Stimulated activated CD4-positive, alpha-beta T cell treated with anti-CD3 and anti-CD28 coated beads, TNF-alpha, amount 100 ng/mL, for 48 hours (primary cell): ENCODE data around the gene KCNT2.
"Not testable (repeated sequence)": the region's sequence is repeated elsewhere in the genome, so short reads cannot be mapped to it uniquely, and the experiment has no call there.

Source experiments
- DNase-seq, 3 donors: peaks; one replicate each; pipeline ENCODE4 v3.0.0-alpha.2; 2020; ENCODE audit warnings: low read depth in 3 of 3

The KCNT2 gene

DNA sequence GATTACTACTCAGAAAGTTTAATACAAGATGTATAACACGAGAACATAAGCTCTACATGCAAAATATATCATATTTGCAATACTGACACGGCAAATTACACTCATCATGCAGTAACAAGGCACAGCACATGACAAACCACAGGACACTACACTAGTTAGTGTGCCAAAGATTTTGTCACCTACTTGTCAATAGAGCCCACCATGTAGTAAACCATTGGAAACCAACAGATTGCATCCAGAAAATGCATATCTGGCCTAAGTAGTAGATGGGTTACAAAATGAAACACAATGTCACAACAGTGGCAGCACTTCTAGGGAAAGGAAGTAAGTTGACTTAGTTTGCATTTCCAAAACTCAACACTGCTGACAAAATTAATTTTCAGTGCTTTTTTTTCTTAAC lies 288.9 kb downstream of the KCNT2 start:
- DNase-seq = no peak

DNA sequence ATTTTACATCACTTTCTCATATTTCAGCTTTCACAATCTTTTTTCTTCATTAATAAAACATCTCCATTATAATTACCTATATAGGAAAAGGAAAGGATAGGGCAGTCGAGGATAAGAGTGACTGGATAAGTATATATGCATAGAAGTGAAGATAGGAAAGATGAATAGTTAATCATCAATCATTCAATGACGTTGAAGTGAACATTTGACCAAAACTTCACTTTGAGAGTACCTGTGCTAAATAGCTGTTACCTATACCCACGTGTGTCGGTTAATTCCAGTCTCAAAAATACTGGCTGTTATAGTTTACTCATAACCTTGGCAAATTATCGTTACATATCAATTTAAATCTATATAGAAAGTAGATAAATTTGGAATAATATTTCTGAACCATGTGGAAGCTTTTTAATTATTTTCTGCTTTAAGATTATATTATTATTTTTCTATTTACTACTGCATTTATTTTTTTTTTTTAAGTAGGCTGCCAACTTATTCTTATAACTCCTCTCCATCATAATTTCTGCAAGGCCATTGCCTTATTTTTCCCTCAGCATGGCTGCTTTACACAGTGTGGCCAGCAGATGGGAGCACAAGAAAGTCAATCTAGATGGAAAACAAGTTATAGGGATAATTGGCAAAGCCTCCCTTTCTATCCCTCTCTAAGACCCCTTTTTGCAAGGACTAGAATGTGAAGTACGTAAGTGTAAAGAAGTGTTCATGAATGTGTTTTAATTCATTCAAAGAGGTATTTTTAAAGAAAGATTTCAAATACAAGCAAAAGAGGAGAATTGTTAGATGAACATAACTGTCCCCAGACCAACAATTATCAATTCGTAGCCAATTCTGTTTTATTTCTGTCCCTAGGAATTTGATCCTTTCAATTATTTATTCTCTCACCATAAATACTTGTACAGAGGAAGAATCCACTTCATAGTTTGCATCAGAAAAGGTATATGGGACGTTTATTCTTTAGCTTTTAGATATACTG lies 290.4 kb downstream of the KCNT2 start:
- DNase-seq = no peak

DNA sequence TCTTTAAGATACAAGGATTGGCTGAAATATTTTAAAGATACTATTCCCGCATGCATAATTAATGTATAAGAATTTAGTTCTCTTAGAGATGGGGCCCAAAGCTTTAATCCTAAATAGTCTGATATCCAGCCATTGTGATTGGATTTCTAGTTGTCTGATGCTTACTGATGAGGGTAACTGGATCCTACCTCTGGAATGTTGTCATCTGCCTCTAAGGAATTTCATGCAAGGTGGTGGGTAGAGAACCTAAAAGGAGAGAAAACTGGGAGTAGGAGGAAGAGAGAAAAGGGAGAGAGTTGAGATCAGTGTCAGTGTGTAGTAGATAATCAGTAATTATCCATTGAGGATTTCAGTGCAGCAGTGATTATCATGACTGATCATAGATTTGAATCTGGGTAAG lies 295.5 kb downstream of the KCNT2 start:
- DNase-seq = no peak

DNA sequence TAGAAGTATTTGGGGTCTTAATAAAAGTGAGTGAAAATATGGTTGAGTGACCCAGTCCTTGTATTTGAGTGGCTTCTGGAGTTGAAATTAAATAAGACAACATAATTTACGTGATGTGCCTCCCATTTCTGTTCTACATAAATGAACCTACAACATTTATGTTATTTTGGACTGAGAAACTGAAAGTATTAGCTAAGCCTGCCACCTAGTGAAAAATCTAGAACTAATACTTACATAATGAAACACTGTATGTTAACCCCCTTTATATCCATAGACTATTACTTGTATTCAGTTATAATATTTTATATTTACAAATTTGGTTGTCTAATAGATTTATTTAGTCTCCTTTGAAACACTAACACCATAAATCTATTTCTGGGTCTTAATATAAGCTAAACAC lies 298.9 kb downstream of the KCNT2 start:
- DNase-seq = no peak

DNA sequence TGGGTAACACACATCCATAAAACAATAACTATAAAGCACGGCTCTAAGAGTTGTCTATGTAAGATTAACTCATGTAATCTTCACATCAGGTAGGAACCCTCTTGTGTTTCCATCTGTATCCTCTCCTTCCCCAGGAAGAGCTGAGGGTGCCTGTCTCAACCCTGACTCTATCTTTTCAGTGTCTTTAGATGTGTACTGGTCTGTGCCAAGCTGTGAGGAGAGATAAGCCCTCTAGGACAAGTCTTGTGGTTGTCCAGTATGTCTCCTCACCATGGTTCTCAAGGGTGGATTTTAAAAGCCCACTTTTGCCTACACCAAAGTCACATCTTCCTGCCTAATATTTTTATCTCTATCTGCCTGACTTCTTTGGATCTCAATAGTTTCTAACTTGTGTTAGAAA lies 300.1 kb downstream of the KCNT2 start:
- no peak for DNase-seq

DNA sequence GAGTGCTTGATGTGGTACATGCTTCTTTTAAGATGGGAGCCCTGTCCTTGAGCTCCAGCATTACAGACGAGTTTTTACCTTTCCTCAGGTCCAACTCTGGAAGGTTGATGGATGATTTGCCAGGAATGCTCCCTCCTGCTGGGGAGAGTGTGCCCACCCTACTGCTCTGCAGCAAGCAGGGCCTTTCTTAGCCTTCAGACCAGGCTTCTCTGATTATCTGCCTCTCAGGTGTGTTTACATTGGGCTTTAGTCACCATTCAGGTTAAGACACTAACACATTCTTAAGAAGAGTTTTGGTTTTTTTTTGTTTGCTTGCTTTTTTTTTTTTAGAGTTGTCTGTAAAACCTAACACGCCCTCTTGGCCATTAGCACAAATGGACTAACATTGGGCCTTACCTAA lies 301.8 kb downstream of the KCNT2 start:
- DNase-seq = no peak

DNA sequence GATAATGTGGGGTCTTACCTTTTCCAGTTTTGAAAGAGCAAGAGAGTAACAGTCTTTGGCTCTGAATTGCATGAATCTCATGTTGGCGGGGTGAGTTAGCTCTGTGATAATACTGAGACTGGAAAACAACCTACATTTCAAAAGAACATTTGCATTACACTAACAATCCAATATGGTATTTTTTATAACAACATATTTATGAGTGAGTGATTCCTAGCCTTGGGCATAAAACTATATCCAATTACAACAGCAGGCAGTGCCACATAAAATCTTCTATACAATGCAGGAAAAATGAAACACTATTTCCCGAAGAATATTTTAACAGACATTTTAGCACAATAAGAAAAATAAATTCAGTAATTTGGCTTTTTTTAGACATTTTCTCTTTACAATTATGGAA lies 303.0 kb downstream of the KCNT2 start:
- DNase-seq = no peak

DNA sequence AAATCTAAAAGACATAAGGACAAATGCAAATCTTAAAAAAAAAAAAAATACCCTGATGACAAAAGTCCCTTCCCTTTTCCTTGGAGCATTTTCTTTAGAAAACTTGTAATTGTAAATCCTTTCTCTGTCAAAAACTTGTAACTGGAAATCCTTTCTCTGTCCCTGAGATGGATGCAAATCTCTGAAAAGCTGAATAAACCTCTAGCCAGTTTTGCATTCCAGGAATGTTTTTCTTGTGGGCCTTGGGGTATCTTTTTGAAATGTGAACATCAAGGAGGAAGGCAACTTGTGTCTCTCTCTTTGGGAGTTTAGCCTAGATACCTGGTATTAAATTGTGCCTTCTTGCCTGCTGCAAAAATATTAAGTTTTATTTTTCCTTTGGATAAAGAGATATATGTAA lies 305.3 kb downstream of the KCNT2 start:
- no peak for DNase-seq

DNA sequence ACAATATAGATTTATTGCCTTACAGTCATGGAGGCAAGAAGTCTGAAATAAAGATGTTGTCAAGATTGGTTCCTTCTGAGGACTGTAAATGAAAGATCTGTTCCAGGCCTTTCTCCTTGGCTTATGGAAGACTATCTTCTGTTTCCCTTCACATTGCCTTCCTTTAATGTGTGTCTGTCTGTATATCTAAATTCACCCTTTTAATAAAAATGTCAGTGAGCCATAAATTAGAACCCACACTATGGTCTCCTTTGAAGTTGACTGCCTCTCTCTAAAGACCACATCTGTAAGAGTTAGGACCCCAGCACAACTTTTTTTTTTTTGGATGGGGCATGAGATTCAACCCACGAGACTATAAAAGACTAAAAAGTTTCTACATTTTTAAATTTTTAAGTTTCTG lies 305.8 kb downstream of the KCNT2 start:
- no peak for DNase-seq

DNA sequence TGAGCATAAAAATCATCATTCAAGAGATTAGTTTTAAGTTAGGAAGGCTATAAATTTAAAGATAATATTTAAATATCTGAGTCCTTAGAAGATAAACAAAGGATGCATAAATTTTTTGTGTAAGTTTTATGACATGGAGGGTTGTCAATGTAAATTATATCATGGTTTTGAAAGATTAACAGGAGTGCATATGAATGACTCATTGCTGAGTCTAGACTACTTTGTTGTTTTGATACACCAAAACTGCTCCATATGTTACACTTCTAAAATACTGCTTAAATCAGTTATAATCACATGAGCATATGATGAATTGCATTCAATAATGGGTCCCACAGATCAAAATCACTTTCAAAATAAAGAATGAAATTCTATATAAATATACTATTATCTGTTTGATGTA lies 312.5 kb downstream of the KCNT2 start:
- no peak for DNase-seq

DNA sequence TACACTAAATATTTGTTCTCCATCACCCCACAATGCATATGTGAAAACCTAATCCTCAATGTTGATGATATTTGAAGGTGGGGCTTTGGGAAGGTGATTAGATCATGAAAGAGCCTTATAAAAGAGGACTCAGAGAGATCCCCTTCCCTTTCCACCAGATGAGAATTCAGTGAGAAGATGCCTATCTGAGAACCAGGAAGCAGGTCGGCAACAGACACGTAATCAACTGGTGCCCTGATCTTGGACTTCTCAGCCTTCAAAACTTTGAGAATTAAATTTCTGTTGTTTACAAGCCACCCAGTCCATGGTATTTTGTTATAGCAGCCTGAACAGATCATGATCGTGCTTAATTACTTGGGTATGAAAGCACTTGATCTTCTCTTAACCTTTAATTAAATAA lies 329.4 kb downstream of the KCNT2 start:
- no peak for DNase-seq

DNA sequence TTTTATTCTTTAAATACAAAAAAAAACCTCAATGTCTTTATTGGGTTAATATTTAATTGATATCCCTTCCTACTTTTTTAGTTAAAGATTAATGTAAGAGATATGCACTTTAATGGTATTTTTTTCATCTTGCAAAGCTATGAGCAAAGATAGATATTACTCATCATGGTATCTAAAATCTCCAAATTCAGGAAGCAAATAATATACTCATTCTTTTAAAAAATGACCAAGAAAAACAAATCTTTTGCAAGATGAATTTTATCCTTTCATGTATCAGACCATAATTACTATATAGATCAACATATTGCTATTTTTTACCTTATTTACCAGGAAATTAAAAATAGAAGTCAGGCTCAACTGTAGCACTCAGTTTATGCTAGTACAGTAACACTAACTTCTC lies 330.4 kb downstream of the KCNT2 start:
- DNase-seq = no peak

DNA sequence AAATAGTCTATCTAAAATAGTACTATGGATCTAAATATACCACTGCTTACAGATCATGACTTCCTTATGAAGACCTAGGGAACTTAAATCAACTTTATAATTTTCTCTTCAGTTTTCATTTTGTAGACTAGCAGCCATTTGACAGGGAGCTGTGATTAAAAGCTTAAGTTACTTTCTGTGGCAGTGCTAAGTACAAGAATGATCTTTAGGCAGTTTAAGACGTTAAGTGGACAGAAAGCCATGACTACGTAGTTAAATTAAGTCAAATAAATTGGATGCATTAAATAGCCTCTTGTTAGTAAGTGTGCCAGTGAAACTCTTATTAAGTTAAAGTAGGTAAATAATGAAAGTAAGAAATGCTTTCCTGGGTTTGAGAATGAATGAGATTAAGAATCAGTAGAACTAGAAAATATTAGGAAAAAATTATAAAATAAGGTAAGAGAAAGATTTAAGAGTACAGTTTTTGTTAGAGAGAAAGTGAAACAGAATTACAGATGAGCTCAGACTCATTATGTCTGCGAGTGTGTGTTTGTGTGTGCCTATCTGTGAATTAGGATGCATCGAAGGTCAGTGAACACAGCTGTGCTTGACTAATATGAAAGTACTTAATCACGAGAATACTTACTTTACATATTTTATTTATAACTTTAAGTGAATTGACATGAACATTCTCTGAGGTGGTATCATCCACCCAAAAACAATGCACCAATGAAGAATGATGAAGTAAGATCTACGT lies 336.9 kb downstream of the KCNT2 start:
- DNase-seq = no peak

DNA sequence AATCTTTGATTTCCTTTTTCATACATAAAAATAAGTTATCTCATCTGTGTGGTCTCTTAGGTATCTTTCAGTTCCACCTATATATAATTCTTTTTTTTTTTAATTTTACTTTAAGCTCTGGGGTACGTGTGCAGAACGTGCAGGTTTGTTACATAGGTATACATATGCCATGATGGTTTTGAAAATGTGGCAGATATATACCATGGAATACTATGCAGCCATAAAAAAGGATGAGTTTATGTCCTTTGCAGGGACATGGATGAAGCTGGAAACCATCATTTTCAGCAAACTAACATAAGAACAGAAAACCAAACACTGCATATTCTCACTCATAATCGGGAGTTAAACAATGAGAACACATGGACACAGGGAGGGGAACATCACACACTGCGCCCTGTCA lies 345.2 kb downstream of the KCNT2 start:
- not testable (repeated sequence) for DNase-seq

DNA sequence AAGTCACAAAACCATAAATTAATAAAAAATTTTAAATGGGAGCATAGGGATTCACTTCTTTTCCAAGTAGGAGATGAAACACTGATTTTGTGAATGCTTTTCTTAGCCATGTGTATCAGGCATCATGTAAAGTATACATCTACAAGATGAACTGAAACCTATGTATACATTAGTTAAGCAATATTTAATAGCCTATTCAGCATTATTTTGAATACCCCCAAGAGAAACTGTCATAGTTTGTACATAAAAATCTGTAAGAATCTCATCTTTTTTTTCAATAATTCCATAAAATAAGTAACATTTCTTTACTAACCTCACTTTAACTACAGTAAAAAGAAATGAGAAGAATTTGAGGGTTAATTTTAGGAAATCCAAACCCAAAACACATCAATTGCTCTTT lies 348.0 kb downstream of the KCNT2 start:
- no peak for DNase-seq

DNA sequence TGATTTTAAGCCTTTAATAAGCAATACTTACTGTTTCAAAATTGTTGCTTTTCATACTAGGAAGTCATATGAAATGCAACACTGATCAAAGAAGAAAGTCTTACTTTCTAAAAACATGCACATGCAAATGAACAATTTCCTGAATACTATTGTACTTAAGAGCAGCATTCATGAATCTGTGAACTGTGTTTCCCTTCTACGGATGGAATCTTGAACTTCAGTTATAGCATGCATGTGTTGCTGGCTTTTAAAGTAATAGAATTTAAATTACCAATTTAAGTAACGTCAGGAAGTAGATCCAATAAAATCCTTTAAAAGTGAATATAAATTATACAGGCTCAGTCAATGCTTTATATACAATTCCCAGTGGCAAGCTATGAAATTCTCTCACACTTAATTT lies 348.9 kb downstream of the KCNT2 start:
- no peak for DNase-seq

DNA sequence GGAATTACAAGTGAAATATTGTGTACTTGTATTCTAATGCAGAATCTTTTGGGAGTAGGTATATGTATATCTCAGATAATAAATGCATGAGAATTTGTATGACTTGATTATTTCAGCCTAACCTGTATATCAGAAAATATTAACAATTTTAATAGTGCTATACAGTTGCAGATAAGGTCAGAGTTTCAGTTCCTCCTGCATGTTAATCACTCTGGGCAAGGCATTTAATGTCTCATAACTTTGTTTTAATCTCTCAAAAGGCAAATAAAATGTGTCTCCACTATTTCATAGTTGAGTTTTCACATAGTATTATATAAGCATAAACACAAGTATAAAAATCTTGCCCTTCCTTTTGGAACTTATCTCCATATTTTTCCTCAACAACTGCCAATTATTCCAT lies 352.5 kb downstream of the KCNT2 start:
- DNase-seq = no peak

DNA sequence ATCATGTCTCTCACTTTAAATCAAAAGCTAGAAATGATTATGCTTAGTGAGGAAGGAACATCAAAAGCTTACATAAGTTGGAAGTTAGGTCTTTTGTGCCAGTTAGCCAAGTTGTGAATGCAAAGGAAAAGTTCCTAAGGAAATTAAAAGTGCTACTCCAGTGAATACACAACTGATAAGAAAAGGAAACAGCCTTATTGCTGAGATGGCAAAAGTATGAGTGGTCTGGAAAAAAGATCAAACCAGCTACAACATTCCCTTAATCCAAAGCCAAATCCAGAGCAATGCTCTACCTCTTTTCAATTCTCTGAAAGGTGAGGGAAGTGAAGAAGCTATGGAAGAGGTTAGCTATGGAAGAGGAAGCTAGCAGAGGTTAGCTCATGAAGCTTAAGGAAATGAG lies 378.7 kb downstream of the KCNT2 start:
- DNase-seq = no peak

DNA sequence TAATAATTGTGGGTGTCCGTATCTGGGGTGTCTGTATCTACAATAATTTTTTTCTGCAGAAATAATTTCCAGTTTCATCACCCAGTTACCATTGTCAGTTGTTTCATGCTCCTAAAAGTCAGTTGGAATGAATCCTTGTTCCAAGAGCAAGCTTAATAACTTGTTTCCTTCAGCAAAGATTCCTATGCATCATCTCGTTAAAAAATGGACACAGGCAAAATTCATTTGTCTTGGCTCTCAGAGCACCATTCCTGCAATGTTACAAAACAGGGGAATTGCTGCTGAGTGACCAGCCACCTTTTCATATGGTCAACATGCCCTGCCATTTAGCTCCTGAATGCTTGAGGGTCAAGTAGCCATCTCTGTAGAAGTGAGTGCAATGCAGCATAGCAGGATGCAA lies 393.4 kb downstream of the KCNT2 start:
- DNase-seq = no peak

DNA sequence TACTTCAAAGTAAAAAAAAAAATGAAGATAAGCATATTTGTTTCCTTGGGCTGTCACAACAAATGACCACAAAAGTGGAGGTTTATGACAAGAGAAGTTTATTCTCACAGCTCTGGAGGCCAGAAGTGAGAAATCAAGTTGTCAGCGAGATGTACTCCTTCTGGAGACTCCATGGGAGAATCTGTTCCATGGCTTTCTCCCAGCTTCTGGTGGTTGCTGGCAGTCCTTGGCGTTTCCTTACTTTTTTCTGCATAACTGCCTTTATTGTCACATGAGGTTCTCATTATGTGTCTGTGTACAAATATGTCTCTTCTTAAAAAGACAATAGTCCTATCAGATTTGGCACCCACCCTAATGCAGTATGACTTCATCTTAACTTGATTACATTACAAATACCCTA lies 398.3 kb downstream of the KCNT2 start:
- DNase-seq = no peak

DNA sequence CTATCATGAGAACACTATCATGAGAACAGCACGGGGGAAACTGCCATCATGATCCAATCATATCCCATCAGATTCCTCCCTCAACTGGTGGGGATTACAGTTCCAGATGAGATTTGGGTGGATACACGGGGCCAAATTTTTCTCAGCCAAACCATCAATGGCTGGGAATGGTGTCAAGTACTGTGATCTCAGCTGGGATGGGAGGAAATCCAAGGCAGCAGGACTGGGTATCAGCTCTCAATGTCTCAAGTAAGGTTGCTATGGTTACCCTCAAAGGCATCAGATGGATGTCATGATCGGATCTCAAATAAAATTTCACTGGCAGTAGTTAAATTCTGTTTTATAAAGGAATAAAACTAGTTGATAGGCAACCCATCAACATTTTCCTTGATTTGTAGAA lies 399.0 kb downstream of the KCNT2 start:
- DNase-seq = no peak

DNA sequence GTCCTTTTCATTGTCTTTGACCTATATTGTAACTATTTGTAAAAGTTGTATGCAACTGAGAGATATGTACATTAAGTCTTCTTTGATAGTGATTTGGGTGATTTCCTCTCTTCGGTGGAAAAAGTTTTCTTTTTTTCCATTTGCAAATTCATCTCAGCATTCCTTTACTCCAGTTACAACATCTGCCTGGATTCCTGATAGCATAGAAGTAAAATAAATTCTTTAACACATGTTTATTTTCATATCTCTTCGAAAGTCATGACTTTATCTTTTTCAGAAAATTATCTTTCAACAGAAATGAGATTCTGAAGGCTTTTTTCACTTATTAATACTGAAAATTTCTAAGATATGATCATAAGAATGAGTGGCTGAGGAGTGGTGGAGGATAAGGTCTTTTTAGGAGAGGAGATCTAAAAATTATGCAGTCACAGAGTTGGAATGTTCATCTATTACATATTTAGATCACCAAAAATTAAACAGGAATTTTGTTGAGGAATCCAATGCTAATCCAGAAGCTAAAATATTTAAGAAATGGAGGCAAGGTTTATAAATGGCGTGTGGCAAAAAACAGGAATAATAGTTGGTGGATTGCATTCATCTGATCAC lies 400.5 kb downstream of the KCNT2 start:
- no peak for DNase-seq

DNA sequence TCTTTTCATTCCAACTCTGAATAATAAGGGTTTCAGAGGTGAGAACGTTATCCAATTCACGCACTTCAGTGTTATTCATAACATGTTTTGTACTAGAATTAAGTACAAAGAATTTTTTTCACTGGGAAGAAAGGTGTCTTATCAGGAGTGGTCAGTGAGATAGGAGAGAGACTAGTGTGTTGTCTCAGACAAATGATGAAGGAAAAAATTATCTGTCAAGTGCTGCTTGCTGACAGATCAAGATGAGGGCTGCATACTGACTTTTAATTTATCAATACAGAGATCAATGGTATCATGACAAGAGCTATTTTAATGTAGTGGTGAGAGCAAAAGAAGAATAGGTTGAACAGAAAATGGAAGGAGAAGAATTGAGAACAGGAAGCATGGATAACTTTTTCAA lies 402.4 kb downstream of the KCNT2 start:
- no peak for DNase-seq
